Astrocyte (in vitro differentiated cells and primary cell): ENCODE measurements around the gene TMTC2. TPM values are rescaled to one million over a fixed set of nuclear protein-coding genes. Genes with fewer than 3 reads are reported as not detected.

Experiments used
- DNase-seq: peaks from one replicate; pipeline ENCODE4 v3.0.0-alpha.2; 2010; ENCODE audit warnings: low read depth
- FAIRE-seq: peaks from 2 replicates; lab custom pipeline; 2011; peaks lifted over from hg19 to GRCh38; lab: Jason Lieb, UNC
- H2AFZ ChIP-seq: 2 replicates; pipeline ENCODE4 v1.6.0; 2012; ENCODE audit warnings: low read depth, low read length, inconsistent platforms
- H3K27ac ChIP-seq: 2 replicates; pipeline ENCODE4 v1.5.1; 2011; ENCODE audit warnings: low read depth, low read length, inconsistent platforms
- H3K27me3 ChIP-seq: 2 replicates; pipeline ENCODE4 v1.6.0; 2011; ENCODE audit warnings: low read length, inconsistent platforms; ENCODE audit not compliant: insufficient read depth
- H3K36me3 ChIP-seq: 2 replicates; pipeline ENCODE4 v1.5.1; 2011; ENCODE audit warnings: low read length, inconsistent platforms; ENCODE audit not compliant: insufficient read depth
- H3K4me1 ChIP-seq: 2 replicates; pipeline ENCODE4 v1.5.1; 2011; ENCODE audit warnings: low read length, inconsistent platforms; ENCODE audit not compliant: insufficient read depth
- H3K4me2 ChIP-seq: 2 replicates; pipeline ENCODE4 v1.6.0; 2012; ENCODE audit warnings: low read length, inconsistent platforms
- H3K4me3 ChIP-seq: 2 replicates; pipeline ENCODE4 v1.5.1; 2011; ENCODE audit warnings: low read depth, mild to moderate bottlenecking, low read length, inconsistent platforms; ENCODE audit not compliant: insufficient read depth
- H3K79me2 ChIP-seq: 2 replicates; pipeline ENCODE4 v1.6.0; 2012; ENCODE audit warnings: mild to moderate bottlenecking, low read length, inconsistent platforms; ENCODE audit not compliant: insufficient read depth
- H3K9ac ChIP-seq: 2 replicates; pipeline ENCODE4 v1.6.0; 2012; ENCODE audit warnings: mild to moderate bottlenecking, low read length, inconsistent platforms
- H3K9me3 ChIP-seq: 2 replicates; pipeline ENCODE4 v1.5.1; 2012; ENCODE audit warnings: low read depth, mild to moderate bottlenecking, low read length, inconsistent platforms; ENCODE audit not compliant: insufficient read depth
- H4K20me1 ChIP-seq: 2 replicates; pipeline ENCODE4 v1.6.0; 2012; ENCODE audit warnings: low read length, inconsistent platforms; ENCODE audit not compliant: insufficient read depth
- H3K27ac Mint-ChIP-seq: one replicate; pipeline ENCODE4 v1.8.0; 2021; ENCODE audit warnings: mild to moderate bottlenecking, mixed read lengths; ENCODE audit not compliant: unreplicated experiment
- H3K27me3 Mint-ChIP-seq: one replicate; pipeline ENCODE4 v1.8.0; 2021; ENCODE audit warnings: low read depth, mixed read lengths; ENCODE audit not compliant: unreplicated experiment
- H3K36me3 Mint-ChIP-seq: one replicate; pipeline ENCODE4 v1.8.0; 2021; ENCODE audit warnings: low read depth, mixed read lengths; ENCODE audit not compliant: unreplicated experiment
- H3K4me1 Mint-ChIP-seq: one replicate; pipeline ENCODE4 v1.8.0; 2021; ENCODE audit warnings: low read depth, mixed read lengths; ENCODE audit not compliant: unreplicated experiment
- H3K4me3 Mint-ChIP-seq: one replicate; pipeline ENCODE4 v1.8.0; 2021; ENCODE audit warnings: mild to moderate bottlenecking, moderate library complexity, mixed read lengths; ENCODE audit not compliant: unreplicated experiment
- H3K9me3 Mint-ChIP-seq: one replicate; pipeline ENCODE4 v1.8.0; 2021; ENCODE audit warnings: mild to moderate bottlenecking, mixed read lengths; ENCODE audit not compliant: unreplicated experiment
- CTCF ChIP-seq: IDR thresholded peaks from 2 replicates; pipeline ENCODE4 v1.5.1; 2011; ENCODE audit warnings: low read depth, mild to moderate bottlenecking, inconsistent platforms, low read length, moderate library complexity; ENCODE audit not compliant: insufficient read depth
- EZH2 ChIP-seq: IDR thresholded peaks from 2 replicates; pipeline ENCODE4 v1.6.1; 2012; ENCODE audit warnings: mild to moderate bottlenecking, low read length, inconsistent platforms; ENCODE audit not compliant: insufficient read depth
- total RNA-seq: library from RNA; stranded (reverse); gene quantifications from 2 replicates; pipeline ENCODE4 v1.2.1, GENCODE V29; 2021

Gene TMTC2
- total RNA-seq, 1 donor from 2014 or later: 2.2 TPM

- H3K9me3 ChIP-seq: no peaks in the 10 kb centered on the region
- H3K9ac ChIP-seq: no peak overlapping the region
- H3K79me2 ChIP-seq: no peaks in the 10 kb centered on the region
- Mint-ChIP-seq H3K9me3 (peaks cover 6% of the 10 kb centered on the region), H3K36me3 (no peaks in the 10 kb centered on the region), H3K27me3 (no peaks in the 10 kb centered on the region), H3K4me1 (no peaks in the 10 kb centered on the region), H3K4me3 (no peak overlapping the region), H3K27ac (no peak overlapping the region)
- no peaks in the 10 kb centered on the region for H4K20me1 ChIP-seq
- no peak overlapping the region for H3K27ac ChIP-seq
- no peak overlapping the region for H2AFZ ChIP-seq
- FAIRE-seq (no peak), DNase-seq (no peak)
- H3K4me2 ChIP-seq: no peak overlapping the region
- no peak overlapping the region for H3K4me3 ChIP-seq
- no peaks in the 10 kb centered on the region for H3K27me3 ChIP-seq
- TF ChIP-seq EZH2 (no peak), CTCF (no peak)
- H3K4me1 ChIP-seq: no peaks in the 10 kb centered on the region
- H3K36me3 ChIP-seq: no peaks in the 10 kb centered on the region
Observed at GRCh38 chr12:82714427-82714826, 27.7 kb downstream of the TMTC2 start.

DNA sequence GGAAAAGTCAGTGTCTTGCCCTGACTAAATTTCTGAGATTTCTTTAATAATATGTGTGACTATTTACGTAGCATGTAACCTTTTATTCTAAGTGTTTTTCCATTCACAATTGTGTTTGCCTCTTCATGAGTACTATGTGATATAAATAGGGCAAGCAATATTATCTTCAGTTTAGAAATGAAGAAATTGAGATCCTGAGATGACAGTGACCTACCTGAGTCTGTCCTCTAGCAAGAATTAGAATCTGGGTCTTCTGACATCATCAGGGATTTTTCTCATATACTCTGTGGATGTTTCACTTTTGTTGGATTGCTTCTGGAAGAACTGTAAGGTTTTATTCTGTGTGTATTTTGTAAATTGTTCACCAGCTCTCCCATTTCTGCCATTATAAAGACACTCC, 35.0 kb downstream of the TMTC2 start:
- H3K36me3 ChIP-seq: no peaks in the 10 kb centered on the region
- FAIRE-seq: no peak
- H3K27ac ChIP-seq: no peak overlapping the region
- H3K9me3 ChIP-seq: no peaks in the 10 kb centered on the region
- H3K9me3 Mint-ChIP-seq: no peaks in the 10 kb centered on the region
- no peak overlapping the region for H3K4me3 ChIP-seq
- no peak overlapping the region for H3K4me3 Mint-ChIP-seq
- H2AFZ ChIP-seq: no peak overlapping the region
- no peaks in the 10 kb centered on the region for H3K4me1 Mint-ChIP-seq
- DNase-seq: no peak
- H3K27me3 ChIP-seq: no peaks in the 10 kb centered on the region
- no peaks in the 10 kb centered on the region for H4K20me1 ChIP-seq
- no peak overlapping the region for H3K4me2 ChIP-seq
- H3K9ac ChIP-seq: no peak overlapping the region
- H3K79me2 ChIP-seq: no peaks in the 10 kb centered on the region
- no peaks in the 10 kb centered on the region for H3K4me1 ChIP-seq
- no peaks in the 10 kb centered on the region for H3K27me3 Mint-ChIP-seq
- no peak overlapping the region for H3K27ac Mint-ChIP-seq
- TF ChIP-seq CTCF: no peak
- no peak for TF ChIP-seq EZH2
- H3K36me3 Mint-ChIP-seq: no peaks in the 10 kb centered on the region

GRCh38 chr12:82723093-82723492, 36.4 kb downstream of the TMTC2 start:
- H3K4me3 Mint-ChIP-seq: no peak overlapping the region
- H3K4me1 ChIP-seq: no peaks in the 10 kb centered on the region
- H3K4me1 Mint-ChIP-seq: no peaks in the 10 kb centered on the region
- no peaks in the 10 kb centered on the region for H3K79me2 ChIP-seq
- no peak overlapping the region for H3K9ac ChIP-seq
- no peak overlapping the region for H3K27ac Mint-ChIP-seq
- H3K9me3 Mint-ChIP-seq: no peaks in the 10 kb centered on the region
- no peaks in the 10 kb centered on the region for H4K20me1 ChIP-seq
- H2AFZ ChIP-seq: no peak overlapping the region
- no peaks in the 10 kb centered on the region for H3K36me3 ChIP-seq
- no peaks in the 10 kb centered on the region for H3K27me3 ChIP-seq
- H3K4me3 ChIP-seq: no peak overlapping the region
- no peak for FAIRE-seq
- no peaks in the 10 kb centered on the region for H3K9me3 ChIP-seq
- DNase-seq: no peak
- no peak for TF ChIP-seq CTCF
- TF ChIP-seq EZH2: no peak
- H3K27me3 Mint-ChIP-seq: no peaks in the 10 kb centered on the region
- H3K27ac ChIP-seq: no peak overlapping the region
- H3K4me2 ChIP-seq: no peak overlapping the region
- no peaks in the 10 kb centered on the region for H3K36me3 Mint-ChIP-seq
